Islet precursor cell (in vitro differentiated cells): Measurements from ENCODE around the gene ALDH1A2.
A peak's percentile ranks its signal among the peaks of the same experiment; 100 is the strongest.

ENCODE experiments used
- DNase-seq: peaks from one replicate; pipeline ENCODE4 v3.0.0-alpha.2; 2018

Gene ALDH1A2

DNA sequence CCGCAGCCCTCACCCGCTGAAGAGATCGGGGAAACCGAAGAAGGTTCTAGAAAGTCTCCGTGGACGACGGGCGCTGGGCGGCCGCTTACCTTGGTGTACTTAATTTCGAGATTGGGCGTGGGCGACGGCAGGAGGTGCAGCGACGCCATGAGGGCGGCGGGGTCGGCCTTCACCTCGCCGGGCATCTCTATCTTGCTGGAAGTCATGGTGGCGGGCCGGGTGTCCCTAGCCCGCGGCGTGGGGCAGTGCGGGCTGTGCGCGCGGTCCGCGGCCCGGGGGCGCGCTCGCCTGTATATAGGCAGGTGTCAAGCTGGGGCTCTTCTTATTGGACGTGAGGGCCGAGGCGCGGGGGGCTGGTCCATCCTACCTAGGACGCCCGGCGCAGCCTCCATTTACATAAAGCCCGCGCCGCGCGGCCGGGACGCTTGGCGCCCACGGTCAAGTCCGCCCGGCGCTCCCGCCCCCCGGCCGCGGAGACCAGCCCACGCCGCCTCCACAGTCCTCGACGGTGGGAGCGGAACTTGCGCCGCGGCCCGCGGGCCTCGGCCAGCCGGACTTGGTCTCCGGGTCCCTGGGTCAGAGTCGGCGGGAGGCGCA is at the start of gene ALDH1A2:
Gene ALDH1A2, minus strand, starts transcription at position 267 of the 597 bp plus-strand sequence. Its CDS starts 61 bp downstream, at position 206.
- peak; percentile 68 for DNase-seq

- no peak for DNase-seq
Observed at GRCh38 chr15:58114812-58115211, 49.3 kb upstream of the ALDH1A2 start.

GRCh38 chr15:58114388-58114787 is 48.9 kb upstream of the ALDH1A2 start:
- no peak for DNase-seq

DNA sequence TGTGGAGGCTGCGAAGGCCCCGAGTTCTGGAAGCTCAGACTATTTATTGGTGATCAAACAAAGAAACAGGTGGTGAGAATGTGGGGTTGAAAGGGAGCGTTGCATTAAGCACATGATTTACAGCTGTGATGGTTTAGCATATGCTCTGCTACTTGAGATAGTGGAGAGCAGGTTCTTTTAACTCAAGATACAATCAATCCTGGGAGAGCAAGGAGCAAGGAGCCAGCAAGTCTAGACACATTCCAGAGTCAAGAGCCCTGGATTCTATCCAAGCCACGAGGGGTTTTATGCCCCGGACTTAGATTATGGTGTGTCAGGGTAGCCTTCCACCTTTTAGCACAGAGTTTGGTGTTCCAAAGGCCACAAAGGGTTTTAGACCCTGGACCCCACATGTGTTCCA is 47.8 kb upstream of the ALDH1A2 start:
- DNase-seq: peak; percentile 63

DNA sequence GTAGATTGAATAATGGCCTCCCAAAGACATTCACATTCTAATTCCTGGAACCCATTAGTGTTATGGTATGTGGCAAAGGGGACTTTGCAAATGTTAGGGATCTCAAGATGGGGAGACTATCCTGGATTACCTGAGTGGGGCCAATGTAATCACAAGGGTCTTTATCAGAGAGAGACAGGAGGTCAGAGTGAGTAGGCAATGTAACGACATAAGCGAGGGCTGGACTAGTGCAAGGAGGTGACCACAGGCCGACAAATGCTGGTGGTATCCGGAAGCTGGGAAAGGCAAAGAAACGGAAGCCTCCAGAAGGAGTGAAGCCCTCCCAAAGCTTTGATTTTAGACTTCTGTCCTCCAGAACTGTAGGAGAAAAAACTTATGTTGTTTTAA is 46.2 kb upstream of the ALDH1A2 start:
- DNase-seq: no peak

- DNase-seq: no peak
Observed at GRCh38 chr15:58110999-58111717, 45.6 kb upstream of the ALDH1A2 start.

GRCh38 chr15:58109419-58109818 is 43.9 kb upstream of the ALDH1A2 start:
- DNase-seq: no peak

- no peak for DNase-seq
Observed at GRCh38 chr15:58108117-58108516, 42.6 kb upstream of the ALDH1A2 start.

DNA sequence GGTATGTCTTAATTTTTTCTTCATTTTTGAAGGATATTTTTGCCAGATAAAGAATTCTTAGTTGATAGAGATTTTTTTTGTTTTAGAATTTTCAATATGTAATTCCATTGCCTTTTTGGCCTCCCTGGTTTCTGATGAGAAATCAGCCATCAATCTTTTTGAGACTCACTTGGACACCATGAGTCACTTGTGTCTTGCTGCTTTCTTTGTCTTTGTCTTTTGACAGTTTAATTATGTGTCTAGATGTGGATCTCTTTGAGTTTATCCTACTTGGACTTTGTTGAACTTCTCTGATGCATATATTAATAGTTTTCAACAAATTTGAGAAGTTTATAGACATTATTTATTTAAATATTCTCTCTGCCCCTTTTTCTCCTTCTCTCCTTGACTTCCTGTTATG is 38.0 kb upstream of the ALDH1A2 start:
- DNase-seq: no peak

- no peak for DNase-seq
Observed at GRCh38 chr15:58096529-58097084, 31.1 kb upstream of the ALDH1A2 start.

- DNase-seq: no peak
Observed at GRCh38 chr15:58095415-58095814, 29.9 kb upstream of the ALDH1A2 start.

DNA sequence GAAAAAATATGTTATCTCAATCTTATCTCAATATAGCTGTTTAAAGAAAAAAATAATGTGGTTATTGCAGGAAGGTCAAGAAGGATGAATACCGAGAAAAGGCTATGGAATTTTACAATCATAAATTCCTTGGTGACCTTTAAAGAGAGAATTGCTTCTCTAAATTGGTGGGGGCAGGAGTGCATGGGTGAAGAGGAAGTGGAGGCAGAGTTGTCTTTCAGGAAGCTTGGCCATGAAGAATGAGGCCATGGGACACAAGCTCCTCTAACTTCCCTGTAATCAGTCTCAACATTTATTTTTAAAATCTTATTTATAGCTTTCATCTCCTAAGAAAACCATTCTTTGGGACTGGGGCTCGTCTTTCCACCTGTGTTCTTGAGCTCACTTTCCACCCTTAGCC is 22.4 kb upstream of the ALDH1A2 start:
- no peak for DNase-seq

DNA sequence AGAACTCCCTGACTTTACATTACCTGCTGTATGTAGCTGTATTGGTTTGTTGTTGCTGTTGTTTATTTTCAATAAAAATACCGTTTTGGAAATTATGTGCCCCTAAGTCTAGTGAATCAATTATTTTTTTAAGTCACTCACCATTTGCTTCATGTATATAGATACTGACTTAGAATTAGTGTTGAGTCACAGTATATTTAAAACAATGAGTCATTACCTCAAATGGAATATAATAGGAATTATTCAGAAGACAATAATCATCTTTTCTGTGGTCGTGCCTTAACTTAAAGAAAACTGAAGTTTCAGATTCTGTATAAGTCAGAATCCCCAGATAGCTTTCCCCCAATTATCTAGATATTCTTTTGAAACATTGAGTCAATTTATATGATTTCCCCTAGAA is 21.0 kb upstream of the ALDH1A2 start:
- no peak for DNase-seq

GRCh38 chr15:58083526-58083925 is 18.0 kb upstream of the ALDH1A2 start:
- no peak for DNase-seq

DNA sequence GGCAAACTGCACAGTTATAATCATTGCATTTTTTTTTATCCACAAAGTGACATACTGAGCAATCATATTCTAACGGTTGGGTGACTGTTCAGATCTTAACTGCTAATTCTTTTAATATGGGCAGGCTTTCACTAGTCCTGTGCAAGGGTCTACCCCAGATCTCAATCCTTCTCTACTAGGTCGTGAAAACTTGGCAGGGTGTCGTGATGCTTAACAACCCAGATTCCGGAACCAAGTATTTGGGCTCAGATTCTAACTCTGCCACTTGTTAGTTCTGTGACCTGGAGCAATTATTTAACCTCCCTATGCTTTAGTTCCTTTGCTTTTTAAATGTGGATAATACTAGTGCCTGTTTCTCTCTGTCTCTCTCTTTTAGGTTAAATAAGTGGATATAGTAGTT is 16.4 kb upstream of the ALDH1A2 start:
- DNase-seq: no peak

GRCh38 chr15:58081456-58081855 is 15.9 kb upstream of the ALDH1A2 start:
- no peak for DNase-seq

DNA sequence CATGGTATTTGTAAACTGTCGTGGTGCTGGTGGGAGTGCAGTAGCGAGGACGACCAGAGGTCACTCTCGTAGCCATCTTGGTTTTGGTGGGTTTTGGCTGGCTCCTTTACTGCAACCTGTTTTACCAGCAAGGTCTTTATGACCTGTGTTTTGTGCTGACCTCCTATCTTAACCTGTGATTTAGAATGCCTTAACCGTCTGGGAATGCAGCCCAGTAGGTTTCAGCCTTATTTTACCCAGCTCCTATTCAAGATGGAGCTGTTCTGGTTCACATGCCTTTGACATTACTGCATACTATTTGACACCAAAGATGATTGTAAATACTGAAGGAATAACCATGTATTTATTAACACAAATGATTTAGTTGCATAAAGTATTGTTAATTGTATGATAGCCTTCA is 15.4 kb upstream of the ALDH1A2 start:
- peak; percentile 75 for DNase-seq

DNA sequence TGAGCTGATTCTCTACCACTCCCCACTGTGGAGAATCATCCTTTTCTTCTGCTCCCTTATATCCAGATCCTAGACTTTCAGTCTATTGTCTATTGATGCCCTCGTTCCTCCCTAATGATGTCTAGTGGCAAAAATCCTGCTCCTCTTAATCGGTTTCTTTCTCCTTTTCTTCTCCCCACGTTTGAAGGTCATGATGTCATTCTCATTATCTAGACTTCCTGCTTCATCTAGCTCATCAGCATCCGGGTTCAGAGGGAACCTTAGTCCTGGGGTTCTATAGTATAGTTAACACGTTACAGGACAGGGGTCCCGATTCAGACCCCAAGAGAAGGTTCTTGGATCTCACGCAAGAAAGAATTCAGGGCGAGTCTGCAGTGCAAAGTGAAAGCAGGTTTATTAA is 14.9 kb upstream of the ALDH1A2 start:
- no peak for DNase-seq

DNA sequence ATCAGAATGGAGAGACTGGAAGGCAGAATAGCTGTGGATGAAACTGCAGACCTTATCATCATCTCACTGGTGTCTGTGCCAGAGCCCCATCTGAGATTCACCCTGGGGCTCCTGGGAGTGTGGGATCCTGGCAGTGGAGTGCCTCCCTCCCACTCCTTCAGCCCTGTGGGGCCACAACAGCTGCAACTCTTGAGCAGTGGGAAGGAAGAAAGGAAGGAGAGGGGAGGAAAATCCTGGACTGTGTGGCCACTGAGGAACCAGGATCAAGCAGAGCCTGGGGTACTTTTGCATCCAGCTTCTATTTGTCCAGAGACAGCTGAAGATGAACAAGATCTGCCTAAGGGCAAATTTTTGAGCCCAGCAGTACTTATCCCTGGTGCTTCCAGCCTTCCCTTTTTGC is 13.1 kb upstream of the ALDH1A2 start:
- peak; percentile 62 for DNase-seq

DNA sequence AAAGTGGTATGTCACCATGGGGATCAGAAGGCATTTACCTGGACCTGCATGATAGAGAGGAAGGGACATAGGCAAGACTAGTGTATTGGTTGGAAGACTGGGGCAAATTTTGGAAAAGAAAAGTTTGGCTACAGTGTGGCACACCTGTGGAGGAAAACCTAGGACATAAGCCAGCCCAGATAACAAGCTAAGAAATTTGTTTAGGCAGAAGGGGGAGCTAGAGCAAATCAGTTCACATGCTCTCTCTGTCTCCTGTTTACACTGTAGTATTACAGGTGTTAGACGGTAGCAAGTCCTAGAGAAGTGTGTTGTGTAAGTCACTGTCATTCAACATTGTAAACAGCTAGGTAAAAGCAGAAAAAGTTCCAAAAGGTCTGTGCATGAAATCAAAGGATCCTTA is 11.9 kb upstream of the ALDH1A2 start:
- DNase-seq: peak; percentile 48

DNA sequence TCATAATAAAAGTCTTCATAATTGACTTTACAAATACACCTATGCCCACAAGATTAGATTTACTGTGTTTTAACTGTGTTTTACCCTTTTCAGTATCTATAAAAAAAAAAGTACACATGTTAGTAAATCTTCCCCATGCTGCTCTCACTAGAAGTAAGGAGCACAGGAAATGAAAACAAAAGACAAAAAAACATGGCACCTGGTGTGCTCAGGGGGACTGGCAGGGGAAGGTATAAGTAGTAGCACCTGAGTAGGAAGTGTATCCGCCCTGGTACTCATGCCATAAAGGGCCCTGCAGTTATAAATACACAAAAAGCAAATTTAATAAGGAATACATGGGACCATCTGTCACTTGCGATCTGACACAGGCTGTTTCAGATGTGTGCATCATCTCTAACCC is 8.9 kb upstream of the ALDH1A2 start:
- DNase-seq: no peak

DNA sequence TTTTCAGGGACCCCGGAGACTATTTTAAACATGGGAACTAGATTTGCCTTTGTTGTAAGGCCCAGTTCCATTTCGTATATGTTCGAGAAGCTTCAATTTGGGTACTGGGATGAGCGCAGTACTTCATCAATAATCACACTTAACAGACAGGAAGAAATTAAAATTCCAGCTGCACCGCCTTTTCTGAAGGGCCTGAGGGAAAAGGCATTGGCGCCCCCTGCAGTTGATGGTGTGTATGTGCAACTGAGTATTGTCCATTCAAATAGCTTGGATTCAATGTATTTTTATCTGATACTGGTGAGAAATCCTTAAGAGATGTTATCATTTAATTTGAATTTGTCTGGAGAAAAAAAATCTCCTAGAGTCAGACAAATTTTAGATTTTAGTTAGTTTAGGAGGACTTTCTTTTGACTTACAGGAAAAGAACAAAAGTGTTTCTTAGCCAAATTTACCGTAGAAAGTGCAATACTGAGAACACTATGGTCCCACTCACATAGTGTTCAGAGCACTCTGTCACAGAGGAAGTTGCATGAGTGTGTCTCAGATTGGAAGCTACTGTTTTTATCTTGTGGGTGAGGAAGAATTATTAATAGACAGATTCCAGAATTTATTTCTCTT is 5.4 kb upstream of the ALDH1A2 start:
- peak; percentile 62 for DNase-seq

- DNase-seq: no peak
Observed at GRCh38 chr15:58069008-58069407, 3.5 kb upstream of the ALDH1A2 start.
